Measurements from ENCODE around the gene PAH.

PAH gene

GRCh38 chr12:102950107-102950949 lies 33.3 kb upstream of the PAH start:
- DNase-seq (ENCODE audit: low read depth) = no peak

- DNase-seq (ENCODE audit: low read depth) = no peak
Observed at GRCh38 chr12:102948941-102949352, 31.9 kb upstream of the PAH start.

- no peak for DNase-seq (ENCODE audit: low read depth)
Observed at GRCh38 chr12:102946042-102946441, 29.0 kb upstream of the PAH start.

GRCh38 chr12:102939670-102940222 lies 22.7 kb upstream of the PAH start:
- no peak for DNase-seq (ENCODE audit: low read depth)

GRCh38 chr12:102939059-102939458 lies 22.0 kb upstream of the PAH start:
- DNase-seq (ENCODE audit: low read depth) = no peak

- no peak for DNase-seq (ENCODE audit: low read depth)
Observed at GRCh38 chr12:102933168-102933567, 16.1 kb upstream of the PAH start.

GRCh38 chr12:102927220-102927619 lies 10.2 kb upstream of the PAH start:
- DNase-seq (ENCODE audit: low read depth) = no peak

GRCh38 chr12:102921240-102921639 lies 4.2 kb upstream of the PAH start:
- no peak for DNase-seq (ENCODE audit: low read depth)

- no peak for DNase-seq (ENCODE audit: low read depth)
Observed at GRCh38 chr12:102920271-102920670, 3.2 kb upstream of the PAH start.

GRCh38 chr12:102918840-102919239 lies 1.8 kb upstream of the PAH start:
- no peak for DNase-seq (ENCODE audit: low read depth)

- DNase-seq (ENCODE audit: low read depth) = no peak
Observed at GRCh38 chr12:102916252-102917025, 605 bp downstream of the PAH start.

- no peak for DNase-seq (ENCODE audit: low read depth)
Observed at GRCh38 chr12:102913453-102914226, 3.4 kb downstream of the PAH start.

GRCh38 chr12:102912258-102912657 lies 4.8 kb downstream of the PAH start:
- no peak for DNase-seq (ENCODE audit: low read depth)

- no peak for DNase-seq (ENCODE audit: low read depth)
Observed at GRCh38 chr12:102911320-102911719, 5.7 kb downstream of the PAH start.

- DNase-seq (ENCODE audit: low read depth) = no peak
Observed at GRCh38 chr12:102910792-102911191, 6.3 kb downstream of the PAH start.

- no peak for DNase-seq (ENCODE audit: low read depth)
Observed at GRCh38 chr12:102910137-102910536, 6.9 kb downstream of the PAH start.

GRCh38 chr12:102907918-102908317 lies 9.1 kb downstream of the PAH start:
- no peak for DNase-seq (ENCODE audit: low read depth)

- no peak for DNase-seq (ENCODE audit: low read depth)
Observed at GRCh38 chr12:102905229-102905628, 11.8 kb downstream of the PAH start.

- no peak for DNase-seq (ENCODE audit: low read depth)
Observed at GRCh38 chr12:102903337-102904007, 13.6 kb downstream of the PAH start.

- DNase-seq (ENCODE audit: low read depth) = no peak
Observed at GRCh38 chr12:102902093-102902492, 15.0 kb downstream of the PAH start.

- DNase-seq (ENCODE audit: low read depth) = no peak
Observed at GRCh38 chr12:102900389-102900788, 16.7 kb downstream of the PAH start.

GRCh38 chr12:102896067-102896466 lies 21.0 kb downstream of the PAH start:
- DNase-seq (ENCODE audit: low read depth) = no peak

Measured in HS-5 (cell line).